Common myeloid progenitor, CD34-positive (primary cell): Measurements from ENCODE around the gene ROBO1.

ENCODE experiments used
- CTCF ChIA-PET: fragments of 350-600 bp; sonication (Branson Sonifier 250); formaldehyde crosslinking; loops from one replicate; lab custom pipeline; 2021; ENCODE audit warnings: antibody characterized with exemption; lab: Charles Lee
- POLR2A ChIA-PET: fragments of 350-600 bp; sonication (Branson Sonifier 250); formaldehyde crosslinking; loops from one replicate; lab custom pipeline; 2021; ENCODE audit warnings: antibody characterized with exemption; lab: Charles Lee
- DNase-seq, 3 donors: peaks; one replicate each; pipeline versions ENCODE4 v3.0.0 to v3.0.0-alpha.2; 2013
- H3K27ac ChIP-seq, 2 experiments: 1 replicate in 1 of 2; 2 replicates in 1 of 2; pipeline ENCODE4 v1.7.0; 2013; ENCODE audit warnings: inconsistent platforms in 2 of 2, low read length in 2 of 2, mild to moderate bottlenecking in 2 of 2, low read depth in 1 of 2, moderate library complexity in 1 of 2; ENCODE audit not compliant: severe bottlenecking in 2 of 2, insufficient read depth in 1 of 2, poor library complexity in 1 of 2
- H3K27me3 ChIP-seq, 5 experiments: replicated peaks in 2 of 5; 1 replicate in 3 of 5; 2 replicates in 2 of 5; pipeline versions ENCODE4 v1.6.1 to v1.7.0; 2013; ENCODE audit warnings: low read length in 4 of 5, mild to moderate bottlenecking in 2 of 5, moderate library complexity in 2 of 5, inconsistent platforms in 1 of 5; ENCODE audit not compliant: insufficient read depth in 5 of 5, control insufficient read depth in 4 of 5
- H3K36me3 ChIP-seq, 4 experiments: 1 replicate in 2 of 4; 2 replicates in 2 of 4; pipeline versions ENCODE4 v1.6.1 to v1.7.0; 2013; ENCODE audit warnings: low read length in 3 of 4, control low read depth in 1 of 4, mild to moderate bottlenecking in 1 of 4; ENCODE audit not compliant: control insufficient read depth in 4 of 4, insufficient read depth in 4 of 4
- H3K4me1 ChIP-seq, 4 experiments: 1 replicate in 3 of 4; 2 replicates in 1 of 4; pipeline versions ENCODE4 v1.6.1 to v1.7.1; 2013; ENCODE audit warnings: low read length in 3 of 4, mild to moderate bottlenecking in 3 of 4, control low read depth in 1 of 4, inconsistent platforms in 1 of 4, moderate library complexity in 1 of 4; ENCODE audit not compliant: control insufficient read depth in 4 of 4, insufficient read depth in 4 of 4; ENCODE audit errors: control extremely low read depth in 1 of 4
- H3K4me3 ChIP-seq, 7 experiments: 1 replicate in 4 of 7; 2 replicates in 3 of 7; pipeline versions ENCODE4 v1.5.1 to v1.7.0; 2013; ENCODE audit warnings: mild to moderate bottlenecking in 7 of 7, low read length in 6 of 7, moderate library complexity in 6 of 7, inconsistent platforms in 2 of 7, low read depth in 2 of 7, control low read depth in 1 of 7; ENCODE audit not compliant: insufficient read depth in 4 of 7, control insufficient read depth in 1 of 7; ENCODE audit errors: extremely low read depth in 1 of 7
- H3K9me3 ChIP-seq, 5 experiments: 1 replicate in 4 of 5; 2 replicates in 1 of 5; pipeline versions ENCODE4 v1.6.1 to v1.7.1; 2013; ENCODE audit warnings: low read length in 4 of 5, mild to moderate bottlenecking in 2 of 5, inconsistent platforms in 1 of 5, low read depth in 1 of 5, moderate library complexity in 1 of 5; ENCODE audit not compliant: control insufficient read depth in 4 of 5, insufficient read depth in 2 of 5; ENCODE audit errors: control extremely low read depth in 1 of 5
- whole genome bisulfite sequencing: methylation state at CpG from one replicate; pipeline ENCODE4 v1.1.5; 2013; ENCODE audit not compliant: insufficient coverage; 5-methylcytosine and 5-hydroxymethylcytosine counted together

Gene ROBO1

GRCh38 chr3:78855190-78855589 lies 912.6 kb downstream of the ROBO1 start:
- POLR2A ChIA-PET, result no interaction called here
- H3K36me3 ChIP-seq, result no peaks in the 10 kb centered on the region
- no peak overlapping the region for H3K27ac ChIP-seq
- H3K9me3 ChIP-seq, result no peaks in the 10 kb centered on the region
- CTCF ChIA-PET, result no interaction called here
- H3K4me1 ChIP-seq, result no peaks in the 10 kb centered on the region
- WGBS, result 98% methylated on average over 4 of the region's 5 CpGs
- DNase-seq, result no peak
- H3K4me3 ChIP-seq, result no peak overlapping the region
- no peaks in the 10 kb centered on the region for H3K27me3 ChIP-seq

- CTCF ChIA-PET, result no interaction called here
- DNase-seq, result no peak
- Histone ChIP-seq H3K27ac (no peak overlapping the region), H3K9me3 (no peaks in the 10 kb centered on the region), H3K4me1 (no peaks in the 10 kb centered on the region), H3K4me3 (no peak overlapping the region), H3K27me3 (no peaks in the 10 kb centered on the region), H3K36me3 (no peaks in the 10 kb centered on the region)
- 97% methylated on average over 6 of the region's 7 CpGs for WGBS
- POLR2A ChIA-PET, result interaction anchor here (0.6 kb wide), 1 partner anchor 237 kb away, joined by 3 read pairs; no protein-coding TSS in a partner anchor
Measured at GRCh38 chr3:78848392-78849288, 919.2 kb downstream of the ROBO1 start.

GRCh38 chr3:78847603-78848002 lies 920.2 kb downstream of the ROBO1 start:
- CTCF ChIA-PET, result no interaction called here
- no peak overlapping the region for H3K27ac ChIP-seq
- DNase-seq, result no peak
- H3K36me3 ChIP-seq, result no peaks in the 10 kb centered on the region
- POLR2A ChIA-PET, result no interaction called here
- no peak overlapping the region for H3K4me3 ChIP-seq
- H3K4me1 ChIP-seq, result no peaks in the 10 kb centered on the region
- no peaks in the 10 kb centered on the region for H3K27me3 ChIP-seq
- no peaks in the 10 kb centered on the region for H3K9me3 ChIP-seq
- no CpG with 5 or more reads among the region's 3 CpGs for WGBS

GRCh38 chr3:78847203-78847602 lies 920.6 kb downstream of the ROBO1 start:
- no peaks in the 10 kb centered on the region for H3K9me3 ChIP-seq
- no peak for DNase-seq
- no peaks in the 10 kb centered on the region for H3K27me3 ChIP-seq
- no peak overlapping the region for H3K27ac ChIP-seq
- WGBS, result 71% methylated on average over 4 of the region's 4 CpGs
- H3K4me3 ChIP-seq, result no peak overlapping the region
- POLR2A ChIA-PET, result no interaction called here
- CTCF ChIA-PET, result no interaction called here
- H3K36me3 ChIP-seq, result no peaks in the 10 kb centered on the region
- H3K4me1 ChIP-seq, result no peaks in the 10 kb centered on the region

GRCh38 chr3:78846718-78847117 lies 921.1 kb downstream of the ROBO1 start:
- Histone ChIP-seq H3K9me3 (no peaks in the 10 kb centered on the region), H3K4me1 (no peaks in the 10 kb centered on the region), H3K27me3 (no peaks in the 10 kb centered on the region), H3K27ac (no peak overlapping the region), H3K4me3 (no peak overlapping the region), H3K36me3 (no peaks in the 10 kb centered on the region)
- WGBS, result 50% methylated on average over 1 of the region's 3 CpGs
- ChIA-PET POLR2A (no interaction called here), CTCF (no interaction called here)
- no peak for DNase-seq

GRCh38 chr3:78845605-78846004 lies 922.2 kb downstream of the ROBO1 start:
- WGBS, result no CpG with 5 or more reads among the region's 3 CpGs

GRCh38 chr3:78844307-78844706 lies 923.5 kb downstream of the ROBO1 start:
- CTCF ChIA-PET, result no interaction called here
- Histone ChIP-seq H3K27ac (no peak overlapping the region), H3K9me3 (no peaks in the 10 kb centered on the region)

More at GRCh38 chr3:78845605-78846004, 922.2 kb downstream of the ROBO1 start:
- POLR2A ChIA-PET, result no interaction called here
- CTCF ChIA-PET, result no interaction called here
- Histone ChIP-seq H3K4me3 (no peak overlapping the region), H3K4me1 (no peaks in the 10 kb centered on the region), H3K9me3 (no peaks in the 10 kb centered on the region), H3K27me3 (no peaks in the 10 kb centered on the region), H3K36me3 (no peaks in the 10 kb centered on the region), H3K27ac (no peak overlapping the region)
- DNase-seq, result no peak

More at GRCh38 chr3:78844307-78844706, 923.5 kb downstream of the ROBO1 start:
- no peak for DNase-seq
- Histone ChIP-seq H3K4me3 (no peak overlapping the region), H3K36me3 (no peaks in the 10 kb centered on the region), H3K27me3 (no peaks in the 10 kb centered on the region), H3K4me1 (no peaks in the 10 kb centered on the region)
- POLR2A ChIA-PET, result no interaction called here
- 100% methylated on average over 2 of the region's 4 CpGs for WGBS
